ENCODE data around the gene CATSPERZ.
"Not testable (repeated sequence)": the region's sequence is repeated elsewhere in the genome, so short reads cannot be mapped to it uniquely, and the experiment has no call there.

DNA sequence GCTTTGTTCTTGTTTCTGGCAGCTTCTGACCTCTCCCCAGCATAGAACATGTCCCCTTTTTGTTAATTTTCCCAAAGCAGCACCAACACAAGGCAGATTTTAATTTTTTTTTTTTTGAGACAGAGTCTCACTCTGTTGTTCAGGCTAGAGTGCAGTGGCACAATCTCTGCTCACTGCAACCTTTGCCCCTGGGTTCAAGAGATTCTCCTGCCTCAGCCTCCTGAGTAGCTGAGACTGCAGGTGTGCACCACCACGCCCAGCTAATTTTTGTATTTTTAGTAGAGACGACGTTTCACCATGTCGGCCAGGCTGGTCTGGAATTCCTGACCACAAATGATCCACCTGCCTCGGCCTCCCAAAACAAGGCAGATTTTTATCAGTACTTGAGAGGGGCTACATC lies 7.6 kb downstream of the CATSPERZ start:
- TF ChIP-seq, protein P1, sequence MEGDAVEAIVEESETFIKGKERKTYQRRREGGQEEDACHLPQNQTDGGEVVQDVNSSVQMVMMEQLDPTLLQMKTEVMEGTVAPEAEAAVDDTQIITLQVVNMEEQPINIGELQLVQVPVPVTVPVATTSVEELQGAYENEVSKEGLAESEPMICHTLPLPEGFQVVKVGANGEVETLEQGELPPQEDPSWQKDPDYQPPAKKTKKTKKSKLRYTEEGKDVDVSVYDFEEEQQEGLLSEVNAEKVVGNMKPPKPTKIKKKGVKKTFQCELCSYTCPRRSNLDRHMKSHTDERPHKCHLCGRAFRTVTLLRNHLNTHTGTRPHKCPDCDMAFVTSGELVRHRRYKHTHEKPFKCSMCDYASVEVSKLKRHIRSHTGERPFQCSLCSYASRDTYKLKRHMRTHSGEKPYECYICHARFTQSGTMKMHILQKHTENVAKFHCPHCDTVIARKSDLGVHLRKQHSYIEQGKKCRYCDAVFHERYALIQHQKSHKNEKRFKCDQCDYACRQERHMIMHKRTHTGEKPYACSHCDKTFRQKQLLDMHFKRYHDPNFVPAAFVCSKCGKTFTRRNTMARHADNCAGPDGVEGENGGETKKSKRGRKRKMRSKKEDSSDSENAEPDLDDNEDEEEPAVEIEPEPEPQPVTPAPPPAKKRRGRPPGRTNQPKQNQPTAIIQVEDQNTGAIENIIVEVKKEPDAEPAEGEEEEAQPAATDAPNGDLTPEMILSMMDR (IDR thresholded peaks at IDR 0.05), result not testable (repeated sequence)
- not testable (repeated sequence) for TF ChIP-seq POLR2A (IDR thresholded peaks at IDR 0.05)

All from testis (tissue), 2 donors.